Calu3 (cell line): ENCODE data around the gene ALAD. TPM values are rescaled to one million over a fixed set of nuclear protein-coding genes. Genes with fewer than 3 reads are reported as not detected.

ENCODE experiments used
- total RNA-seq: library from RNA; stranded (reverse); gene quantifications from 2 replicates; pipeline ENCODE4 v1.2.3, GENCODE V29; 2022

The ALAD gene
- total RNA-seq, 1 experiment from 2014 or later = 20.6 TPM

Other genes with a start within 250 kb of the ALAD start
- 19.2 and 19.3 TPM in 2 replicates for gene FKBP15, start 180.0 kb downstream of the ALAD start, total RNA-seq
- 19.4 and 21.0 TPM in 2 replicates for gene SLC31A1, start 179.7 kb downstream of the ALAD start, total RNA-seq
- gene CDC26, start 125.7 kb downstream of the ALAD start, total RNA-seq = 20.5 and 21.3 TPM in 2 replicates
- 23.7 TPM in 2 replicates for gene PRPF4, start 125.6 kb downstream of the ALAD start, total RNA-seq
- gene RNF183, start 97.9 kb downstream of the ALAD start, total RNA-seq = 0.76 and 1.5 TPM in 2 replicates
- gene WDR31, start 61.0 kb downstream of the ALAD start, total RNA-seq = 3.1 and 4.0 TPM in 2 replicates
- 14.5 and 17.4 TPM in 2 replicates for gene BSPRY, start 51.7 kb downstream of the ALAD start, total RNA-seq
- gene HDHD3, start 24.3 kb downstream of the ALAD start, total RNA-seq = 30.8 and 35.2 TPM in 2 replicates
- 37.7 and 41.0 TPM in 2 replicates for gene POLE3, start 9.4 kb upstream of the ALAD start, total RNA-seq
- 0.33 and 0.51 TPM in 2 replicates for gene C9orf43, start 9.5 kb upstream of the ALAD start, total RNA-seq
- 61.8 and 68.3 TPM in 2 replicates for gene RGS3, start 62.4 kb upstream of the ALAD start, total RNA-seq